GM13977 (cell line): ENCODE measurements around the gene KAZN.

Experiments used
- DNase-seq: peaks from one replicate; pipeline ENCODE4 v3.0.0; 2012; ENCODE audit warnings: low spot score
- in situ Hi-C: fragments of 300-500 bp; cut with MboI; formaldehyde crosslinking; loops from one replicate; pipeline ENCODE4 v1.12.0; 2022; ENCODE audit warnings: low sequenced_read_pairs, low pct_unique_long_range_greater_than_20kb, mixed read lengths, inconsistent platforms; ENCODE audit not compliant: unreplicated experiment
- TF ChIP-seq, protein P1 (sequence below): IDR thresholded peaks from 2 replicates; pipeline ENCODE4 v1.5.1; 2012; ENCODE audit warnings: mild to moderate bottlenecking, control low read depth; ENCODE audit not compliant: insufficient read depth; ENCODE audit errors: extremely low read depth, missing control alignments

Gene KAZN

DNA sequence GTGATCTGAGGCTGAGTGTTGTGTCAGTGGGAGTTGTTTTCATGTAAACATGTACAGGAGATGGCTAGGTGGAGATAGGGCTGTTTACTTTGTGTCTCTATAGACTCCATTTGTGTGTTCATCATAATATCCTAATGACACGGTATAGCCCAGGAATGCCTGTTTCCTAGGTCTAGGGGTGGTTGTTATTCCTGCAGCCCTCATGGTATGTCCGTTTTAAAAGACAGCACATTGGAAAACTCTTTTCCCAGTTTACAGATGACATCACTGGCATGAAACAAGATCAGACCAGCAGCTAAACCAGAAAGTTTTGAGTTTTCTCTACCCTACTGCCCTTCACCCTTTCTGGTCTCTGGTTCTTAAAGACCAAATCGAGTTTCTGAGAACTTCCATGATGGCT, 327.7 kb downstream of the KAZN start:
- DNase-seq, result no peak
- TF ChIP-seq, protein P1, sequence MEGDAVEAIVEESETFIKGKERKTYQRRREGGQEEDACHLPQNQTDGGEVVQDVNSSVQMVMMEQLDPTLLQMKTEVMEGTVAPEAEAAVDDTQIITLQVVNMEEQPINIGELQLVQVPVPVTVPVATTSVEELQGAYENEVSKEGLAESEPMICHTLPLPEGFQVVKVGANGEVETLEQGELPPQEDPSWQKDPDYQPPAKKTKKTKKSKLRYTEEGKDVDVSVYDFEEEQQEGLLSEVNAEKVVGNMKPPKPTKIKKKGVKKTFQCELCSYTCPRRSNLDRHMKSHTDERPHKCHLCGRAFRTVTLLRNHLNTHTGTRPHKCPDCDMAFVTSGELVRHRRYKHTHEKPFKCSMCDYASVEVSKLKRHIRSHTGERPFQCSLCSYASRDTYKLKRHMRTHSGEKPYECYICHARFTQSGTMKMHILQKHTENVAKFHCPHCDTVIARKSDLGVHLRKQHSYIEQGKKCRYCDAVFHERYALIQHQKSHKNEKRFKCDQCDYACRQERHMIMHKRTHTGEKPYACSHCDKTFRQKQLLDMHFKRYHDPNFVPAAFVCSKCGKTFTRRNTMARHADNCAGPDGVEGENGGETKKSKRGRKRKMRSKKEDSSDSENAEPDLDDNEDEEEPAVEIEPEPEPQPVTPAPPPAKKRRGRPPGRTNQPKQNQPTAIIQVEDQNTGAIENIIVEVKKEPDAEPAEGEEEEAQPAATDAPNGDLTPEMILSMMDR, result no peak
- in situ Hi-C loops, result no loop called here

DNA sequence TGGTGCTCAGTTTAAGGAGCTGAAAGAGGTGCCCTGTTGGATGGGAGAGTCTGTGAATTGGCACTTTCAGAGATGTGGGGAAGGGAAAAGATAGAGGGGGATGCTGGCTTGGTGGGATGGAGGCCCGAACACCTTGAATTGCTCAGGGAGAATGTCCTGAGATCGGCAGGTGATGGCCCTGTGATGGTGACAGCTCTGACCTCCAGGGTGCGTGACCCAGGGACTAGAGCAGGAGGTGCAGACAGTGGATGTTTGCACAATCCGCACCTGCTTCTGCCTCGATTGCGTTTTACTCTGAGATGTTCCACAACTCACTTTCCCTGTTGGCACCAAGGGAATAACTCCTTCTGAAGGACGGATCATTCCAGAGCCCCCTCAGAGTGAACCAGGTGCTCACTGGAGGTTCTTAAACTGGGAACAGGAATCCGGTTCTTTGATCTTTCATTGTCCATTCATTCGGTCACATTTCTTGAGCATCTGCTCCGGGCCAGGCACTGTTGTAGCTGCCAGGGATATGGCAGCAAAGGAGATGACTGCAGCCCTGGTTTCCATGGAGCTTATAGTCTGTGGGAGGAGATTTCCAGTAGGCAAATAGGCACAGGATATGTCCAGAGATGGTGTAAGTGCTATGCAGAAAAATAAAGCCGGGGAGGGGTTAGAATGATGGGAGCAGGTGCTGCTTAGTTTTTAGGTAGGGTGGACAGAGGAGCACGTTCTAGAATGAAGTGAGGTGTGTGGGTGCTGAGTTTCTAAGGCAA, 328.5 kb downstream of the KAZN start:
- no peak for DNase-seq
- in situ Hi-C loops, result no loop called here
- TF ChIP-seq, protein P1, result no peak

DNA sequence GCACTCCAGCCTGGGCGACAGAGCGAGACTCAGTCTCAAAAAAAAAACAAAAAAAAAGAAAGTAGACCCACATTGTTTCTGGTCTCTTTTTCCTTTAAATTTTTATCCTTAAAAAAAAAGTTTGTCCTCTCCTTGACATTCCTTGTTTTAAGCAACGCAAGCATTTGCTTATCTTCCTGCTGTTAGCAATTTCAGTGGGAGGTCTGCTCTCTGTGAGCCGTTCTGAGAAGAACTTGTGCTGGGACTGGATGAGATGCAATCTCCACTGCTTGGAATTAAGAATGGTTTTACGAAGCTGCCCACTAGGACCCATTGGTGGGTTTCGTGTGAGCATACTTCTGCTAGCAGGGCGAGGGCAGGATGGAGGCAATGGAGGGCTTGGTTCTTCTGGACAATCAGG, 329.9 kb downstream of the KAZN start:
- TF ChIP-seq, protein P1, result no peak
- in situ Hi-C loops, result no loop called here
- DNase-seq, result no peak

DNA sequence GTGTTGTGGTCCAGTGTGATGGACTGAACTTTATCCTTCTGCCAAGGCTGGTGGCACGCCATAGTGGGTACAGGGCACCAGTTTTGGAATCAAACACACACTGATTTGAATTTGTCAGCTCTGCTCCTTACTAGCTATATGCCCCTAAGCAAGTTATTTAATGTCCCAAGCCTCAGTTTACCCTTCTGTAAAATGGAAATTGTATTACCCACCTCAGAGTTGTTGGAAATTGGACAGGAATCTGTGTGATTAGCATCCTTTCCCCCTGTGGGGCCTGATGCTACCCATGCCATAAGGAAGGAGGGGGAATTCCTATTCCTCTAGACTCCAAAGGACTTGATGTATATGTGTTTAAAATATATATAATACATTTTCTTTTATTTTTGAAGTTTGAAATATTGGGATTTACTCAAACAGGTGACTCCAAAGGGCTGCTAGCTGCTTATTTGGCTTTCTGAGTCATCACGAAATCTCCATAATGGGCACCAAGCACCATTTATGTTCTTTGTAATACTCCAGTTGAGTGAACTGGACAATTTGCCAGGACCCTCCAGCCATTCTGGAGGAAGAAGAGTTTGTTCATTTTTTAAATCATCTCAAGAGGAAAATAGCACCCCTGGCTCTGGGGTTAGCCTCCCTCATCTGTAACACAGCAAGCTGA, 330.5 kb downstream of the KAZN start:
- no peak for DNase-seq
- TF ChIP-seq, protein P1, result no peak
- in situ Hi-C loops, result no loop called here

DNA sequence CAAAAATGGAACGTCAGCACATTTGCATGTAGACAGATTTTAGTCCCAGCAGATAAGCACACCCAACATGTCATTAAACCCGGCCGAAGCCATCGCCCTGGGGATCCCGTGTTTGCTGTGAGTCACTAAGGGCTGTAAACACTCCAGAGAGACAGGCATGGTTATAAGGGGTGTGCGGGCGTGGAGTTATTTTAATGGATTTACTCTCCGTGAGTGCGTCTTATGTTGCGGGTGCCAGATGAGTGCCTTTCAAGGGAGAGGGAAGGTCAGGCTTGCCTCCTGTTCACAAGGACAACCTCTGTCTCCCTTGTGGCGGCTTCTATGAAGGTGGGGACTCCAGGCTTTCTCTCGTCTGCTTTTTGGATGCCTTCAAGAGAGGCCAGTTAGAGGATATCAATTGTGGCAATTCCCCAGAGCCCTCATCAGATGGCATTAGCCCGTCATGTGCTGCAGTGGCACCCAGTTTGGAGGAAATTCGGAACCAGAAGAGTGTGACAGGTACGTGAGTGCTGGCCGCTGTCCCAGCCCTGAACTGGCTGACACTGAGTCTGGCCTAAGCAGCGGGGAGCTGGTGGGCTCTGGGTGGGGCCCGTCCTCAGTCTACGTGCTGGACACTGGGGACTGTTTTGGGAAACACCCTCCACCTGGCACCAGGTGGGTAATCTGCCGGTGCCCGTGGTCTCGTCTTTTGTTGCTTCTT, 331.2 kb downstream of the KAZN start:
- in situ Hi-C loops, result no loop called here
- no peak for DNase-seq

DNA sequence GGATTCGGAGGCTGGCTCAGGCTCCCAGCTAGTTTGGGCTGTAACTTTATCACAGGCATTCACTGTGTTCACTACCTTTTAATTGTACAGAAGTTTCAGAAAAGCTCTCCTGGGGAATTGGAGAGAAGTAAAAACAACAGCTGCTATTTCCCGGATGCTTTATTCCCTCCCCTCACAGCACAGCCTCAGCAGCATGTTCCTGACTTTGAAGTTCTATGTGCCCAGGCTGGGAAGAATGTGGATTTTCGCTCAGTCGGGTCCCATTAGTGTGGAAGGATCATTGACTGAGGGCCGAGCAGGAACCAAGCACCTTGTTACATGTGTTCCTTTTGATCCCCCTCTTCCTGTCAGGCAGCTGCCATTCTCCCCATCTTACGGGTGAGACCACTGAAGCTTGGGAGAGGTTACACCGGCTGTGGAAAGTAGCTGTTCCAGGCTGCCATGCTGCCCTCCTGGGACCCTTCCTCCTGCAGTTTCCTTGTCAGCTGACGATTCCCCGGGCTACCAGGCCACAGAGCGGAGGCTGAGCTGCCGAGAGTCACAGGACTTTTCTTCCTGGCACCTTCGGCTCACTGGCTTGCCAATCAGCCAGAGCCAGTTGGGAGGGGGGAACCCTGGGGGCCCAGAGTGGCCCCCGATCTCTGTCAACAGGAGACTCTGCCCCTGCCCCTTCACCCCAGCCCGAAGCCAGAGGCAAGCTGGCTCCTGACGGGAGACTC, 331.9 kb downstream of the KAZN start:
- TF ChIP-seq, protein P1, result no peak
- in situ Hi-C loops, result no loop called here
- no peak for DNase-seq

More for the DNA sequence above, 331.2 kb downstream of the KAZN start:
- TF ChIP-seq, protein P1, result no peak
